HUES48 (cell line): ENCODE measurements around the gene DNAJB4.

Experiments used
- H3K27ac ChIP-seq: one replicate; pipeline ENCODE4 v1.7.0; 2013; ENCODE audit warnings: low read depth, low read length, inconsistent platforms
- H3K27me3 ChIP-seq: 2 replicates; pipeline ENCODE4 v1.6.1; 2013; ENCODE audit warnings: mild to moderate bottlenecking, low read length; ENCODE audit not compliant: control insufficient read depth, insufficient read depth
- H3K36me3 ChIP-seq: 2 replicates; pipeline ENCODE4 v1.6.1; 2013; ENCODE audit warnings: low read length; ENCODE audit not compliant: control insufficient read depth, insufficient read depth
- H3K4me1 ChIP-seq: 2 replicates; pipeline ENCODE4 v1.6.1; 2013; ENCODE audit warnings: mild to moderate bottlenecking, low read length; ENCODE audit not compliant: control insufficient read depth, insufficient read depth
- H3K4me3 ChIP-seq: 2 replicates; pipeline ENCODE4 v1.5.1; 2013; ENCODE audit warnings: mild to moderate bottlenecking, low read depth, low read length
- H3K9ac ChIP-seq: 2 replicates; pipeline ENCODE4 v1.6.1; 2013; ENCODE audit warnings: mild to moderate bottlenecking, low read depth, low read length, moderate library complexity
- H3K9me3 ChIP-seq: 2 replicates; pipeline ENCODE4 v1.6.1; 2013; ENCODE audit warnings: low read length; ENCODE audit not compliant: control insufficient read depth, insufficient read depth

The DNAJB4 gene

DNA sequence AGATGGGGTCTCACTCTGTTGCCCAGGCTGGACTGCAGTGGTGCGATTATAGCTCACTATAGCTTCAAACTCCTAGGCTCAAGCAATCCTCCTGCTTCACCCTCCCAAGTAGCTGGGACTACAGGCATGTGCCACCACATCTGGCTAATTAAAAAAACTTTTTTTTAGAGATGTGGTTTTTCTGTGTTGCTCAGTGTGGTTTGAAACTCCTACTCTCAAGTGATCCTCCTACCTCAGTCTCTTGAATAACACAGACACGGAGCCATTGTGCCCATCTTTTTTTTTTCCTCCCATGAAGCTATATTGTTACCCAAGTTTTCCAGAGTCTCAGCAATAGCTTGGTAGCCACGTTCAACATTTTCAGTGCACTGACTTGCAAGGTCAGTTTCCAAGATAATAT is 43.7 kb downstream of the DNAJB4 start:
- no peak overlapping the region for H3K4me3 ChIP-seq
- no peak overlapping the region for H3K9ac ChIP-seq
- H3K27me3 ChIP-seq, result peaks cover 41% of the 10 kb centered on the region
- H3K27ac ChIP-seq, result no peak overlapping the region
- peaks cover 16% of the 10 kb centered on the region; the same call in 1 of the 2 replicates for H3K4me1 ChIP-seq
- no peaks in the 10 kb centered on the region for H3K9me3 ChIP-seq
- H3K36me3 ChIP-seq, result no peaks in the 10 kb centered on the region

DNA sequence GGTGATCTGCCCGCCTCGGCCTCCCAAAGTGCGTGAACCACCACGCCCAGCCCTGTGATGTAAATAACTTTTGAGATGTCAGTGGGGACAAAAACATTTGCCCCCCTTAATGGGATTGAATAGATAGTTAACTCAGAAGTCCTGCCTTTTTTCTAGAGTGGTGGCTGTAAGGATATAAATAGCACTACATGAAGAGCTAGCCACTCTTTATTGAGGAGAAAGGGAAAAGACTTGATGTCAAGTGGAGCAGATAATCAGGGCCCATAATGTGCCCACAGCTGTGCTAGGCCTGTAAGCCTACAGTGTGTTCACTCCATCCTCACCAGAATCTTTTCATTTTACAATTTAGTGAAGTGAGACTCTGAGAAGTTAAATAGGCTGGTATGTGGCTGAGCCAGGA is 44.7 kb downstream of the DNAJB4 start:
- peaks cover 37% of the 10 kb centered on the region for H3K27me3 ChIP-seq
- no peak overlapping the region for H3K27ac ChIP-seq
- H3K9me3 ChIP-seq, result no peaks in the 10 kb centered on the region
- H3K9ac ChIP-seq, result no peak overlapping the region
- no peak overlapping the region for H3K4me3 ChIP-seq
- H3K36me3 ChIP-seq, result no peaks in the 10 kb centered on the region
- peaks cover 16% of the 10 kb centered on the region; the same call in 1 of the 2 replicates for H3K4me1 ChIP-seq

DNA sequence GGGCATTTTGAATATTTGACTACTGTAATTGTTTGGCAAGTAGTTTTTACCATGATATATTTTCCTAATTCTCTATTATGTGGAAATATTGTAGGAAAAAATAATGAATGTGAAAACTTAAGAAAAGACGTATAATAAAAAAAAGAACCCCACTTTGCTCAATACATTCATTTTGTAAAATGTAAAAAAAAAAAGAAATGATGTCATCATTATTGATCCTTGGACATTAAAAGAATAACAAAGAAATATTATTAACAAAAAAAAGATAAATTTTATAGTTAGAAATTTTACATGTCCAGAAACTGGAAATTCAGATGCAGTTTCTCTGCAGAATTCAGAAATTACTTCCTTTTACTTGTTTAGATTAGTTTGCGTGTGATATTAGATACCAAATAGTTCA is 46.3 kb downstream of the DNAJB4 start:
- H3K9me3 ChIP-seq, result no peaks in the 10 kb centered on the region
- no peak overlapping the region for H3K4me3 ChIP-seq
- H3K4me1 ChIP-seq, result peaks cover 7% of the 10 kb centered on the region; the same call in 1 of the 2 replicates
- no peak overlapping the region for H3K9ac ChIP-seq
- H3K27ac ChIP-seq, result no peak overlapping the region
- peaks cover 21% of the 10 kb centered on the region for H3K27me3 ChIP-seq
- no peaks in the 10 kb centered on the region for H3K36me3 ChIP-seq

DNA sequence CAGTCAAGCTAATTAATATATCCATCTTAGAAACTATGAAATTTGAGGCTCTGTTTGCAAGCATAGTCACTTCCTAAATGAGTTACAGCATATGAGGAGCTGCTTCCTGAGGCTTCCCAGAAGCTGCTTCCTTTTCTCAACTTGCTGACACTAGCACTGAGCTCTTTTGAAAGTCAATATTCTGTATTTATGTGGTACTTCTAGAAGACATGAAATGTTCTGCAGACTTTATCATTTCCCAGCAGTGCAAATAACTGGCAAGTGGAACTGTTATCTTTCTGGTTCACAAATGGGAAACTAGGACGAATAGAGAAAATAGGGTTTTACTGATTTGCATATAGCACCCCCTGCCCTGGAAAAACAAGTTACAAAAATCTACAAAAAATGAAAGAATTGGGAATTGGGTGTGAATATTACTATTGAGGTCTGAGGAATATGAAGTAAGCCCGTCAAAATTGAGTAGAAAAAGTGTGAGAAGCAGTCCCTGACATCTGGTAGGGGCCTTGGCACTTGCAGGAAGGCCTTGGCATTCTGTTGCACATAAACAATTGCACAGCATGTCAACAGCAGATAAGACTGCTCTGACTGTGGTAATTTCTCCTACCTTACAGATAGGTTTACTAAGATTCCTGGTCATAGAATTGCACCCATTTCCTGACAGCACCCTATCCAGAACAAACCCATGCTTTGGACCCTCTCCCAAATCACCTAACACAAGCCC is 48.1 kb downstream of the DNAJB4 start:
- Histone ChIP-seq H3K9me3 (no peaks in the 10 kb centered on the region), H3K27ac (no peak overlapping the region), H3K4me1 (no peaks in the 10 kb centered on the region), H3K27me3 (peaks cover 3% of the 10 kb centered on the region), H3K9ac (no peak overlapping the region), H3K4me3 (no peak overlapping the region), H3K36me3 (no peaks in the 10 kb centered on the region)

DNA sequence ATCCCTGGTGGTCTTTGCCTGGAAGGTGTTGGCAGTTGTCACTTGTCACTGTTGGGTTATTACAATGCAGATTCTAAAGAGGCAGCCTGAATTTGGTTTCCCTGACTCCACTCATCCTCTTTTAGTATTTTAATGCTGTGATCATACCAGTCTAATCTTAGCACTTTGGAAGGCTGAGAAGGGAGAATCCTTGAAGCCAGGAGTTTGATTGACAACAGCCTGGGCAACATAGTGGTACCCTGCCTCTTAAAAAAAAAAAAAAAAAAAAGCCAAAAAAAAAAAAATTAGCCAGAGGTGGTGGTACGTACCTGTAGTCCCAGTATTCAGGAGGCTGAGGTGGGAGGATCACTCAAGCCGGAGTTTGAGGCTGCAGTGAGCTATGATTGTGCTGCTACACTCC is 48.8 kb downstream of the DNAJB4 start:
- Histone ChIP-seq H3K4me3 (no peak overlapping the region), H3K36me3 (no peaks in the 10 kb centered on the region), H3K9me3 (no peaks in the 10 kb centered on the region), H3K4me1 (no peaks in the 10 kb centered on the region), H3K9ac (no peak overlapping the region), H3K27ac (no peak overlapping the region), H3K27me3 (no peaks in the 10 kb centered on the region)

DNA sequence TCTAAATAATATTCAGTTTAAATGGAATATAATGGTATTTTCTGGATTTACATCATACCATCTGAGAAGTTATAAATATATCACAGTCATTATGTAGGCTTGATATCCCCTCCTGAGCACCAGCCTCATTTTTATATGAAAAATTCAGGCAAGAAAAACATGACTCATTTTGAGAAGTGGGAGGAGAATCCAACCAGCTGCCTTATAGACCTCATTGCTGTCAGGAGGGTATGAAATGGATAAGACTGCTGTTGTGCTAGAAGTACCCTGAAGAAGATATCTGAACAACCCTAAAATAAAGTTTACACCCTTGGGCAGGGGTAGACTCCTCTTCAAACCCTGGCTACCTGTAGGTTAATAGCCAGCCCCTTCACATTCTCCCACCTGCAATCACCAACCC is 49.8 kb downstream of the DNAJB4 start:
- no peak overlapping the region for H3K9ac ChIP-seq
- no peaks in the 10 kb centered on the region for H3K36me3 ChIP-seq
- no peak overlapping the region for H3K27ac ChIP-seq
- H3K4me3 ChIP-seq, result no peak overlapping the region
- H3K4me1 ChIP-seq, result no peaks in the 10 kb centered on the region
- H3K9me3 ChIP-seq, result no peaks in the 10 kb centered on the region
- no peaks in the 10 kb centered on the region for H3K27me3 ChIP-seq

DNA sequence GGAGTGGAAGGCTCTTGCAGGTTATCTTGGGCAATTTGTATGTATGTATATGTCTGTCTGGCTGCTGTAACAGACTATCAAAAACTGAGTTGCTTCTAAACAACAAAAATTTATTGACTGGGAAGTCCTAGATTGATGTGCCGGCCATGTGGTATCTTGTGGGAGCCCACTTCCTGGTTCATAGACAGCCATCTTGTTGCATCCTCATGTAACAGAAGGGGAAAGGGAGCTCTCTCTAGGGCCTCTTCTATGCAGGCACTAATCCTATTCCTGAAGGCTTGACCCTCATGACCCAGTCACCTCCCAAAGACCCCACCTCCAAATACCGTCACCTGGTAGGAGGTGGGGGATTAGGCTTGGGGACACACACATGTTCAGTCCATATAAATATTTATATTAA is 50.2 kb downstream of the DNAJB4 start:
- H3K9ac ChIP-seq, result no peak overlapping the region
- no peaks in the 10 kb centered on the region for H3K4me1 ChIP-seq
- no peak overlapping the region for H3K27ac ChIP-seq
- no peaks in the 10 kb centered on the region for H3K36me3 ChIP-seq
- H3K27me3 ChIP-seq, result no peaks in the 10 kb centered on the region
- H3K4me3 ChIP-seq, result no peak overlapping the region
- no peaks in the 10 kb centered on the region for H3K9me3 ChIP-seq

DNA sequence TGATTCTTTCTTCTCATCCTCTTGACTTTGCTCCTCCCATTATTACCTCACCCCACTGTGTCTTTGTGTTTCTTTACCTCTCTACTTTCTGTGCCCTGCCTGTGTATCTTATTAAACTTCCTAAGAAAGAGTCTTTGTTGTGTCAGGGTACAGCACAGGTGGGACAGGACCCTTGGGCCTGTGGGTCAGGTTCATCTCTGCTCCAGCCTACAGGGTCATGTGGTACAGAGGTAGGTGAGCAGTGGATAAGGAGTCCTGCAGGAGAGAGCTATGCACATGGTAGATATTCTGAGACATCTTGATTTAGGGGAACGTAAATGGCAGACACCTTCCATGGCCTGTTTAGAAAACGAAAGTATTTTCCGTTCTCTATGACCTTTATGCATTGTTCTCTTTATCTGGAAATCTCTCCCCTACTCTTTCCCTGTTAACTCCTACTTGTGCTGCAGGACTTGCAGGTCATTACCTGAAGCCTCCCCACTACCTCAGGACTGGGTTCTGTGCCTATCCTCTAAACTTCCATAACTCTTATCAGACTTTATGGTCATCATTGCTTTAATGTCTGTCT is 50.9 kb downstream of the DNAJB4 start:
- Histone ChIP-seq H3K36me3 (no peaks in the 10 kb centered on the region), H3K9me3 (no peaks in the 10 kb centered on the region), H3K9ac (no peak overlapping the region), H3K27me3 (no peaks in the 10 kb centered on the region), H3K4me1 (no peaks in the 10 kb centered on the region), H3K27ac (no peak overlapping the region), H3K4me3 (no peak overlapping the region)

DNA sequence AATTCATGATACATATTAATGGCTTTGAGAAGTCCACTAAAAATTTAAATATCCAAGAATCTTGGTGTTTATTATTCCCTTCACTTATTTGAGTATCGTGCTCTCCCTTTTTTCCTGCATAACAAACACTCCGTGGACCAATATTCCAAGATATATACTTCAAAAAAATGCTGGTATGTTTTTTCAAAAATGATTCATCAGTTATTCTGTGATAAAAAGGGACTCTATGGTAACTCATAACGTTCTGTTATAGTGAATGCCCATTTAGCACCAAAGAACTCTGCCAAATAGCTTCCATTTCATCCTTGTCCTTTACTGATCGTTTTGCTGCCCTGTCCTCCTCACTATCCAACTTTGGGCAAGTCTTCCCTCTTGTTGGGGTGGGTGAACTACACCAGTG is 53.9 kb downstream of the DNAJB4 start:
- no peak overlapping the region for H3K27ac ChIP-seq
- H3K36me3 ChIP-seq, result no peaks in the 10 kb centered on the region
- H3K4me1 ChIP-seq, result no peaks in the 10 kb centered on the region
- no peak overlapping the region for H3K9ac ChIP-seq
- no peaks in the 10 kb centered on the region for H3K9me3 ChIP-seq
- H3K4me3 ChIP-seq, result no peak overlapping the region
- no peaks in the 10 kb centered on the region for H3K27me3 ChIP-seq

DNA sequence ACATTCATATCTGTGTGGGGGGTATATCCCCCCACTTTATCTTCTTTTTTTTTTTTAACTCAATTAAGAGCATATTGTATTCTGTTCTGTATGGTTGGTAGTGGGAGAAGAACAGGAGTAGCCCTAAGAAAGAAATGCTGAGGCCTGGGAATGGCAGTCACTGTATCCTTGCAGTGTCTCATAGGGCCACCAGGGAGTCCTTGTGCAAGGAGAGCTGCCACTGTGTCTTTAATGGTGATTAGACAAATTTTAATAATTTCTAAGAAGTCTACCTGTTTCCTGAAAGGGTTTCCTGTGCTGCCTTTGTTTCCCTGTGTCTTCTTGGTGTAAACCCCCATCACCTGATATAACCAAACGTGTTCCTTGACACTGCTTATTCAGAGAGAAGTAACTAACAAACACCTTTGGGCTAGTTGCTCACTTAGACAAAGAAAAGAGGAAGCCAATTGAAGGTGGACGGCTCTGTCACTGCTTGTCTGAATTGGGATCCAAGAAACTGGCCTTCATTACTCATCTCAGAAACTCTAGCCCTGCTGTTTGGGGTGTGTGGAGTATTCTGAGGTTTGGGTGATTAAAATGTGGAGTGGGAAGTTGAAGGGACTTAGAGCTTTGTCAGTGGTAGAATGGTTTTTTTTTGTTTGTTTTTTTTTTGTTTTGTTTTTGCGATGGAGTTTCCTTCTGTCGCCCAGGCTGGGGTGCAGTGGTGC is 56.3 kb downstream of the DNAJB4 start:
- Histone ChIP-seq H3K27ac (no peak overlapping the region), H3K4me1 (no peaks in the 10 kb centered on the region), H3K27me3 (no peaks in the 10 kb centered on the region), H3K9me3 (no peaks in the 10 kb centered on the region), H3K9ac (no peak overlapping the region), H3K4me3 (no peak overlapping the region), H3K36me3 (no peaks in the 10 kb centered on the region)

DNA sequence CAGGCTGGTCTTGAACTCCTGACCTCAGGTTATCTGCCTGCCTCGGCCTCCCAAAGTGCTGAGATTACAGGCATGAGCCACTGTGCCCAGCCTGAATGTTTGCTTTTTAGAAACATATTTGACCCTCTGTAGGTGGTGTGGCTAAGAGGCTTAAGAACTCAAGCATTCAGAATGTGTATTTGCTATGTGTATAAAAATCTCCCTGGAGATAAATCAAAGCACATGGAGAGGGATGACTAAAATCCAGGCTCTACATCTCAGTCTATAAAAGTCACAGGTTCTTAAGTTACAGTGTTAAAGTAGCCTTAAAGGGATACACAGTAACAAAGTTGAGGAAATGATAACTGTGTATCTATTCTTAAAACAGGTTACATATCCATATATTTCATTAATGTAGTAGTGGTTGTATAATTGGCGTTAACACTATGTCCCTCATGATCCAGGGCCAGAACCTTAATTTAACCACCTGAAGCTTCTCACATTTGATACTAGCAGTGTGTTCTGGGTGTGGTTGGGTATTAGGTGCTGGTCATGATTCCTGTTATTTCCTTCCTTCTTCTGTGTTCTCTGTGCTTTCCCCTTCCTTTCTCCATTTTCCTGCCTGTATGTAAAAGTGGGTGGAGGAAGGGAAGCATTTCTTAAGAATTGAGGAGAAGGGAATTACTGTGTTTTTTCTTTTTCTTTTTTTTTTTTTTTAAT is 57.2 kb downstream of the DNAJB4 start:
- H3K27ac ChIP-seq, result no peak overlapping the region
- H3K4me3 ChIP-seq, result no peak overlapping the region
- no peak overlapping the region for H3K9ac ChIP-seq
- no peaks in the 10 kb centered on the region for H3K4me1 ChIP-seq
- no peaks in the 10 kb centered on the region for H3K36me3 ChIP-seq
- no peaks in the 10 kb centered on the region for H3K27me3 ChIP-seq
- no peaks in the 10 kb centered on the region for H3K9me3 ChIP-seq
